HG02884 (cell line): Measurements from ENCODE around the gene RASAL2.
"Not testable (repeated sequence)": the region's sequence is repeated elsewhere in the genome, so short reads cannot be mapped to it uniquely, and the experiment has no call there.

Source experiments
- ATAC-seq: cut with Tn5 transposase; IDR thresholded peaks from one replicate; pipeline ENCODE4 v1.9.1; 2021; ENCODE audit warnings: mild to moderate bottlenecking, moderate library complexity; ENCODE audit not compliant: unreplicated experiment

The RASAL2 gene

GRCh38 chr1:178066908-178067614 lies 26.8 kb upstream of the RASAL2 start:
- ATAC-seq = peak; percentile 99

GRCh38 chr1:178071811-178072210 lies 22.1 kb upstream of the RASAL2 start:
- ATAC-seq = no peak

DNA sequence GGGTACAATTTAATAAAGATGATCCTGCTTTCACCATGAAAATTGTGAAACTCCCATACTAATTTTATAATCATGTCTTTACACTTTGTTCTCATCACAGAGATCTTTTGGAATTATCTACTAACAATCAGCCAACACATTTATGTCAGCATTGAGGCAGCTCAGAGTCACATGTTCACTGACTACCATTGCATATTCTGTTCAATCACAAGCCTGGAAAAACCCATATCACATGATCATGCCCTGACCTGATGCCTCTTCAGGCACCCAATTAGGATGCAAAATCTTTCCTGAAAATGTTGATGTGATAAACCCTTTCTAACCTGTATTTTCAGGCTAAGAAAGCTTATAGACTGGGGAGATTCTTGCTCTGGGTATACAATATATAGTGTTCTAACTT lies 21.6 kb upstream of the RASAL2 start:
- ATAC-seq = no peak

- ATAC-seq = no peak
These were observed 18.6 kb upstream of the RASAL2 start for GRCh38 chr1:178075333-178075732.

DNA sequence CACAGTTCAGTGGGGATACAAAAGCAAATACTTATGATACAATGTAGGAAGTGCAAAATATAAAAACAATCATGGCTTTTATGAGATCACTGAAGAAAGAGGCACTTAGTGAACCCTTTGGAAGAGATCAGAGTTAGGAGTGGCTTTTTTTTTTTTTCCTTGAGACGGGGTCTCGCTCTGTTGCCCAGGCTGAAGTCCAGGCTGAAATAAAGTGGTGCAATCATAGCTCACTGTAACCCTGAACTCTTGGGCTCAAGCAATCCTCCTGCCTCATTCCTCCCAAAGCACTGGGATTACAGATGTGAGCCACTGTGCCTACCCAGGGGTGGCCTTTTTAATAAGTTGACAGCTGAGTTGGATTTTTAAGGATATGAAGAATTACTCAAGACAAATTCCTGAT lies 17.3 kb upstream of the RASAL2 start:
- no peak for ATAC-seq

DNA sequence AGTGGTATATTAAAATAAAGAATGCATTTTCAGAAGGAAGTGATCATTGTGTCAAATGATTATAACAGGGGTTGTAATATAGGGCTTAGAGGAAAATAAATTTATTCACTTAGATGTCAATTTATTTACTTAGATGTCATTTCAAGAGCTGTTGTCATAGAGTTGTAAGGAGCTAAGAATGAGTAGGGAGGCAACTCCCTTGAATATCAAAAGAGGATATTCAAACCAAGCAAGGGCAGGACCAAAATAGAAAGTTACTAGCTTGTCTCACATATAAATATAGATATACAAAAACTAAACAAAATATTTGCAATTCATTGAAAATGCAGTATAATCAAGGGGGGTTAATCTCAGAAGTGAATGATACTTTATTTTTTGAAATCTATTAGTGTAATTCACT lies 16.0 kb upstream of the RASAL2 start:
- ATAC-seq = no peak

DNA sequence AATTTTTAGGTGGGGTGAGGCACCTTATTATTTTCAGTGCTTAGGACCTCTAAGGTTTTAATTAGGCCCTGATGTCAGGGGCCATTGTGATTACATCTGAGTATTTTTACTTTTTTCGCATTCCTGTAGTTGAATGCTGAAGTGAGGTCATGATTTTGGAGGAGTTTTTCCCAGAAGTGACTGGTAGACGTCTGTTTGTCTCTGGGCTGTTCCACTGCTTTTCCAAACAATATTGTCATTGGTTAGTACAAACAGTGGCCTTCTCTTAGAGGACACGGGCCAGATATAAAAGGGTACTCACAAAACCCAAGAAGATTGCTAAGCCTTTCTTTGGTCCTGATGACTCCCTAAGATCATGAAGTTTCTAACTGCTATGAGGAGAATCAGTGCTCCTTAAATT lies 7.6 kb upstream of the RASAL2 start:
- ATAC-seq = no peak

DNA sequence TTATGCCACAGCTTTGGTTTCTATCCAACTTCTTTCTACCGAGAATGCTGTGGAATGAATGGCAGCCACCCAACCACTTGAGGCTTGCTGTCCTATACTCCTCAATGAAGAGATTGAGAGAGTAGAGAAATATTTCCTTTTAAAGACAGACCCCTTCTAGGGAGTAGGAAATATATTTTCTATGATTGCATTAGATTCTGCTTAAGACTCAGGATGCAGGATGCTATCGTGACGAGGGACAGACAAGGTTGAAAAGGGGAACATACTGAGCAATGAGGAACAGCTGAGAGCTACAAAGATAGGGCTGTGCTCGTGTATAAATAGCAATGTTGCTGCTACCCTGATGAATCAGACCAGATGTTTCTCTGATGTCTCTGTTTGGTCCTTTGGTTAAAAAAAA lies 7.1 kb upstream of the RASAL2 start:
- peak; percentile 82 for ATAC-seq

- no peak for ATAC-seq
These were observed 5.3 kb upstream of the RASAL2 start for GRCh38 chr1:178088651-178089050.

GRCh38 chr1:178091454-178091853 lies 2.5 kb upstream of the RASAL2 start:
- ATAC-seq = not testable (repeated sequence)

GRCh38 chr1:178091986-178092745 lies 1.7 kb upstream of the RASAL2 start:
- ATAC-seq = no peak

DNA sequence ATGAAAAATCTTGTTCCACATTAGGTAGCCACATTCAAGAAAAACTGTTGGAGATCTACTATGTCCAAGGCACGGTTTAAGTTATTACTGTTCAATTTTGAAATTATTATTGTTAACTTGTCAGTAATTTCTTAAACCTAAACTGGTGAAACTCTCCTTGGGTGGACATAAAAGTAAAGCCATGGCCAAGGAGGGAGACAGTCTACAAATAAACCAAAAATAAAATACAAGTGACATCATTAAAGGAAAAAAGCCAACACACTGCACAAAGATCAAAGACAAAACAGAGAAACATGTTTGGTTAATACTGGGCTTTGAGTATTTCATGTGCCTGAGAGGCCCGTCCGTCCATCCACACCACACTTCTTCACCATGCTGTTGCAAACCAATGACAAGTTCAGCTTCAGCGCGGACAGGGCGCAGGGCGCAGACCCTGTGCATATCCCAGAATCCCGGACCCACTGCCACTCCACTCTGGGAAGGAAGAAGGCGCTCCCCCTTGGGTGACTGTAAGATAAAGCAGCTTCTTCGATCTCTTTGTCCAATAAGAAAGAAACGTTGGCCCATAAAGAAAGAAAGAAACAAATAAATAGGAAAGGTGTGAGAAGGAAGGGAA lies 918 bp upstream of the RASAL2 start:
- peak; percentile 9 for ATAC-seq

DNA sequence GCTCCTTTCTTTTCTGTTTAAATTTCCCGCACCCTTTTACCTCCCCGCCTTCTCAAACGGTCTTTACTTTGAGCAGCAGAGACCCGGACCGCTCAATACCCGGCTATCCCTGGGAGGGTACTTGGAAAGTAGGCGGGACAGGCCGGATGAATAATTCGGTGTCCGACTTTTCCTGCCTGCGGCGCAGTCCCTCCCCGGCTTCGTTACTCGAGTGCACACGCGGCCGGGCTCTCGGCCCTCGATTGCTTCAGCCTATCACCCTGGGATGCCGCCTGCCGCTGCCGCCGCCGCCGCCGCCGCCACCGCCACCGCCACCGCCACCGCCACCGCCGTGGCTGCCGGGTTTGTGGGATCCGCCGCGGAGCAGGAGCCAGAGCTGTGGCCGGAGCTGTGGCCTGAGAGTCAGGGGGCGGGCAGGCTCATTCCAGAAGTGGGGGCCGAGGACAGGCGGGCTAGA lies 382 bp upstream of the RASAL2 start:
- ATAC-seq = peak; percentile 84

- no peak for ATAC-seq
These were observed 1.1 kb downstream of the RASAL2 start for GRCh38 chr1:178094739-178095645.

DNA sequence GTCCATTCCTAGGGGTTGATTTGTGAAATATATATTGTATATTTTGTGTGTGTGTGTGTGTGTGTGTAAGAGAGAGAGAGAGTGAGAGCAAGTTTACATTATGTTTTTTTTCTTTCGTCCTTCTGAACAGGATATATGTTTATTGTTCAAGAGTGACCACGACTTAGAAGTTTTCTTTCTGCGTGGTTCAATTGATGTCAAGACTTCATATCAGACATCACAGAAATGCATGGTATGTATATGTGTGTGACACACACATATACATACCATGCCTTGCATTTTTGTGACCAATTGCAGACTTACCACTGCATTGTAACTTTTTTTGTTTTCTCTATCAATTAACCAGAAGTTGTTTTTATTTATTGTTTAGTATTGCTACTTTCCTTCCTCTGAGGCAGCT lies 2.5 kb downstream of the RASAL2 start:
- no peak for ATAC-seq

- ATAC-seq = no peak
These were observed 4.4 kb downstream of the RASAL2 start for GRCh38 chr1:178098262-178098661.

DNA sequence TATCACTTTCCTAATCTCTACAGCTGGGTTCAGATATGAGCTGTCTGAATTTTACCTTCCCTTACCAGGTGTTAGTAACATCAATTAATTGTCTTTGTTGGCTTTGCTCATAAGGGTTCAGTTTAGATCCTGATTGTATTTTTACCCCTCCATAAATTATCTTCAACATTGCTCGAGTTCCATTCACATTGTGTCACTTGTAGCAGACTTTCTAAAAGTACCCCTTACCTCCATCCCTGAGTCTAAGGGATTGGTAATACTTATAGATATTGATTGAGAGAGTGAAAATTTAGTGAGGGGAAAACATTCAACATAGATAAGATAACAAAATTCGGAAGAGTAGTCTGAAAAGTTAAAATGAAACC lies 7.3 kb downstream of the RASAL2 start:
- no peak for ATAC-seq

DNA sequence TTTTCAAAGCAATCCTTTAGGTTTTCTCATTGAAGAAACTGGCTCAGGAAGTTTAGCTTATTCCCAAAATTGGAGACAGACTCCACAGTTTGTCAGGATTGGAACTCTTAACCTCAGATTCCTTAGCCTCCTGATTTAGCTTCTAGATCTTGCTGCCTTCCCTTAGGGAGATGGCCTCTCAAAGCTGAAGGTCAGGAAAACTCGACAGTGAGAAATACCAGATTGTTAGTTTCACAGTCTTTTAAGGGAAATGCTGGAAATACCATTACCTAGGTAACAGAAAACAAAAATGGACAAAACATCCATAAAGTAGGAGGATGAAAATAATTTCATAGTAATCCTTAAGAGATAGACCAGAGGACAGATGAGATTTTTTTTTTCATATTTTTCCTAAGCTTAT lies 7.8 kb downstream of the RASAL2 start:
- ATAC-seq = no peak

GRCh38 chr1:178102218-178102617 lies 8.3 kb downstream of the RASAL2 start:
- no peak for ATAC-seq

DNA sequence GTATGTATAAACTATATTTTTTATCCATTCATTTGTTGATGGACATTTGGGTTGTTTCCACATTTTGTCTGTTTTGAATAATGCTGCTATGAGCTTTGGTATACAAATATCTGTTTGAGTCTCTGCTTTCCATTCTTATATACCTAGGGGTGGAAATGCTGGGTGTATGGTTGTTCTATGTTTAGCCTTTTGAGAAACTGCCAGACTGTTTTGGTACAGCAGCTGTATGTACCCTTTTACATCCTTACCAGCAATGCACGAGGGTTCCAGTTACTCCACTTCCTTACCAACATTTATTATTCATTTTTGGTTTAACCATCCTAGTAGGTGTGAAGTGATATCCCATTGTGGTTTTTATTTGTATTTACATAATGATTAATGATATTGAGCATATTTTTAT lies 13.9 kb downstream of the RASAL2 start:
- no peak for ATAC-seq
